Suppressor macrophage treated with lipopolysaccharide for 1 hour (primary cell): ENCODE data around the gene CACNA1D.
"Not testable (repeated sequence)": the region's sequence is repeated elsewhere in the genome, so short reads cannot be mapped to it uniquely, and the experiment has no call there.

Source experiments
- DNase-seq, 3 donors: peaks; one replicate each; pipeline ENCODE4 v3.0.0-alpha.2; 2020 to 2022

Gene CACNA1D

DNA sequence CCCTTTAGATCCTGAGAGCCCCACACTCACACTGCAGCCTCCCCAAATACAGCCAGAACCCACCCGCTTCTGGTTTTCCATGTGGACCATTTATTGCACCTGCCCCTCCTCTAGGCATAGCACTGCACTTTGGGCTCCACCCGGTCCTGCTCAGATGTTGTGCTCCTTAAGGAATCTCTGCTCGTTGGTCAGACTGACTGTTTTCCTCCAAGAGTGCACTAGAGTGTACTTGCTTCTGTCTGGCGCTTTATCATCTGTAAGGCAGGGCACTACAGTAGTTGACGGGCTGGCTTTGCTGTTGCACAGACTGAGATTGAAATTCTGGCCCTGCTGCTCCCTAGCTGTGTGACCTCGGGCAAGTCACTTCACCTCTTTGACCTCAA, 124.1 kb downstream of the CACNA1D start:
- no peak for DNase-seq

GRCh38 chr3:53618936-53619335, 124.5 kb downstream of the CACNA1D start:
- no peak for DNase-seq

GRCh38 chr3:53624061-53624857, 129.8 kb downstream of the CACNA1D start:
- no peak for DNase-seq

- no peak for DNase-seq
Observed at GRCh38 chr3:53626876-53627275, 132.5 kb downstream of the CACNA1D start.

GRCh38 chr3:53628536-53629401, 134.4 kb downstream of the CACNA1D start:
- no peak for DNase-seq

DNA sequence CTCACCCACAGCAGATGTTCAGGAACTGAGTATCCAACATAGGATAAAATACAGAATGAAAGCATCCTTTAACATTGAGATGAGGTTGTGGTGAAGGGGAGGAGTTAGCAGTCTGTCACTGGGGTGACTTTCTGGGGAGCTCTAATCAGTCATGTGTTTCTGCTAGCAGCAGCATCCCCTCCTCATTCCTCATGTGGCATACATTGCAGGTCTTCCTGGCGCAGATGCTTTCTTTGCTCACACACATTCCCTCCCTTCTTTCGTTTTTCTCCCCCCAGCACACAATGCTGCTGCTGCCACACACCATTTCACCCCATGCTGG, 135.0 kb downstream of the CACNA1D start:
- no peak for DNase-seq

DNA sequence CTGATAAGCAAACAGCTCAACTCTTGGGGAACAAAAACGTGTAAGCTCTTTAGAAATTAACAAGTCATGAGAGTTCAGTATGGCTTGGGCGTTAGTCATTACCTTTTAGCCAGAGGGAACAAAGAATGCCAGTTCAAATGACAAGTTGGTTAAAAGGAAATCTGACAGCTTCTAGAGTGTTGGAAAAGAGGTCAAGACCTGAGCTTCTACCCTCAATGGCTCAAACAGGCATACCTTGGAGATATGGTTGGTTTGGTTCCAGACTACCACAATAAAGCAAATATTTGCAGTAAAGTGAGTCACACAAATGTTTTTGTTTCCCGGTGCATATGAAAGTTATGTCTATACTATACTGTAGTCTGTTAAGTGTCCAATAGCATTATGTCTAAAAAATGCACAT, 136.1 kb downstream of the CACNA1D start:
- DNase-seq: no peak

DNA sequence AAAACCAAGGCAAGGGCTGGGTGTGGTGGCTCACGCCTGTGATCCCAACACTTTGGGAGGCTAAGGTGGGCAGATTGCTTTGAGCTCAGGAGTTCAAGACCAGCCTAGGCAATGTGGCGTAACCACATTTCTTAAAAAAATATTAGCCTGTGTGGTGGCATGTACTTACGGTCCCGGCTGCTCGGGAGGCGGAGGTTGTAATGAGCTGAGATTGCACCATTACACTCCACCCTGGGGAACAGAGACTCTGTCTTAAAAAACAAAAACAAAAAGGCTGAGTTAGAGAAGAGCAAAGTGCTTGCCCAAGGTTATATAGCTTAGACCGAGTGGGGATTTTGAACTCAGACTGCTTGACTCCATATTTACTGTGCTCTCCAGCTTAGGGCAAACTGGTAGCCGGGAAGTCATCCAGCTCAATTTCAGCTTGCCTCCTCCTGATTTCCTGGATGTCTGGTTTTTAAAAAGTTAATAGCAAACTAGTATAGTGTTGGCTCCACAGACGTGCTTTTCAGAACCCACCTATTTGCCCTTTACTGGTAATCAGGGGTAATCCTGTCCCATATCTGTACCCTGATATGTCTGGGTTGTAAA, 138.9 kb downstream of the CACNA1D start:
- no peak for DNase-seq

- DNase-seq: no peak
Observed at GRCh38 chr3:53635041-53635440, 140.6 kb downstream of the CACNA1D start.

- not testable (repeated sequence) for DNase-seq
Observed at GRCh38 chr3:53638806-53639205, 144.4 kb downstream of the CACNA1D start.

DNA sequence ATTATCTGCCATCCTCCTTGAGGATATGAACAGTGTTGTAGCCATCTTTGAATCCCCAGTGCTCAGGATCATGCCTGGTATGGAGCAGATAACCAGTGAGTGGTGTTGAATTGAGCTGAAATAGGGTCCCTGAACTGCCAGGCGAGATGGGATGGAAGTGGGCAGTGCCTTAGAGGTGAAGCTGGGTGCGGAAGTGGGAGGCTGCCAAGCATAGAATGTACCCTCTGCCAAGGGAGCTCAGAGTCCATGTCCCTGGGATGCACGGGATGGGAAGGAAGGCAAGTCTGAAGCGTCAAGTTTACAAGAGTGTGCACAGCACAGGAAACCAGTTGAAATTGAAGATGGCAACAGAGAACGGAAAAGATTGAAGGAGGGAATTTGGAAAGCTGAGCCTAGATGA, 147.0 kb downstream of the CACNA1D start:
- DNase-seq: no peak

- no peak for DNase-seq
Observed at GRCh38 chr3:53642211-53642610, 147.8 kb downstream of the CACNA1D start.

GRCh38 chr3:53643757-53644156, 149.3 kb downstream of the CACNA1D start:
- DNase-seq: no peak

GRCh38 chr3:53645754-53646153, 151.3 kb downstream of the CACNA1D start:
- DNase-seq: no peak

- no peak for DNase-seq
Observed at GRCh38 chr3:53646723-53647122, 152.3 kb downstream of the CACNA1D start.

- DNase-seq: no peak
Observed at GRCh38 chr3:53649816-53650215, 155.4 kb downstream of the CACNA1D start.

GRCh38 chr3:53650424-53650823, 156.0 kb downstream of the CACNA1D start:
- DNase-seq: no peak

GRCh38 chr3:53650928-53651661, 156.7 kb downstream of the CACNA1D start:
- no peak for DNase-seq

DNA sequence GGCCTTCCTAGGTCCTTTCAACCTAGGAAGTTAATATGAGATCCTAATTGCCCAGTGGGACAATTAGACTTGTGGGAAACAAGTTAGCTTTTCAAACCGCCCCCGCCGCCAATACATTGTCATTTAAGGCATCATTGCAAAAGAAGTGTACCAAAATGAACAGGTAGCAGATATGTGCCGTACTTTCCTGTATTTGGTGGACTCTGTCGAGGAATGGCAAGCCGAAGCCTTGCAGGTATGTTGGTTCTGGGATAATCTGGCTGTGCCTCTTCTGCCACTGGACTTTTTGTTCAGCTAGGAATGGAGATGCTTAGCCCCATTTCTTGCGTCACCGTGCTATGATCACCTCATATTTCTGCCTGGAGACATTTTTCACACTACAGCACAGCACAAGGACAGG, 157.5 kb downstream of the CACNA1D start:
- no peak for DNase-seq

DNA sequence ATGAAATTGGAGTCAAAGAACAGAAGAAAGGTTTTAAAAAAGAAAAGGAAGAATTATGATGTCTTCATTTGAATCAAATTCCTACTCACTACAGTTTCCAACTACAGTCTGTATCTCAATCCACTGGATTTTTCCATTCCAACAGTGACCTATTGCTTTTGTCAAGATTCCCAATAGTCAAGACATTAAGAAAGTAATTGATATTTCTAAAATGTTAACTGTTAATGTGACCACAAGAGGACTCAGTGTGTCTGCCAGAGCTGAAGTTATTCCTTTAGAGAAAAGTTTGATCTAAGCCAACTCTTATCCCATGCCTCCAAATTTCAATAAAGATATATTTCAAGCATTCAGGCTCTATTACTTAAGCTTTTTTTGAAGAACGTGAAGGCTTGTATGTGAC, 163.2 kb downstream of the CACNA1D start:
- DNase-seq: no peak

DNA sequence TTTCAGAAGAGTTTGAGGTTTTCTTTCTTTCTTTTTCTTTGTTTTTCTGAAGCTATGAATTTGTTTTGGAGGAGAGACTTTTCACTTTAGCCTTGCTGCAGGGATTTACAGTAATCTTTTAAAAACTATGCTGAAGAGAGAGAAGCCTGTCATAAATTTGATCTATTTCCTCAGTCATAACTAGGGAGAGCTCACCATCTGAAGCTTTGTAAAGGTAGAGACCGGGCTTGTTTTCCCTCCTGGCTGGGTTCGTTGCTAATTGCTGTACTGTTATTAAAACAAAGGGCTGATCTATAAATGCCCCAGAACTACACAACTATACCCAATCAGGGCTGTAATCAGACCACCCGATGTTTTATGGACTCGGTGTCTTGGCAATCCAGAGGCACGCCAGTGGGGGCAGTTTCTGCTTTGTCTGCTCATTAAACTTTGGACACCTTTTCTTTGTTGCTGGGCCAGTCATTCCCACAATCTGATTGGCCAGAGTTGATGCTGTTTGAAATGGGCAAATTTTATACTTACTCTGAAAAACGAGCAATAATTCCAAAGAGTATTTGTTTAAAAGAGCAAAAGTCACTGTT, 164.3 kb downstream of the CACNA1D start:
- peak in 1 of 3 donors; percentile 6 for DNase-seq

- DNase-seq: no peak
Observed at GRCh38 chr3:53659996-53660395, 165.6 kb downstream of the CACNA1D start.

- no peak for DNase-seq
Observed at GRCh38 chr3:53661480-53661879, 167.1 kb downstream of the CACNA1D start.
